ENCODE data around the gene PKP4.

The PKP4 gene

DNA sequence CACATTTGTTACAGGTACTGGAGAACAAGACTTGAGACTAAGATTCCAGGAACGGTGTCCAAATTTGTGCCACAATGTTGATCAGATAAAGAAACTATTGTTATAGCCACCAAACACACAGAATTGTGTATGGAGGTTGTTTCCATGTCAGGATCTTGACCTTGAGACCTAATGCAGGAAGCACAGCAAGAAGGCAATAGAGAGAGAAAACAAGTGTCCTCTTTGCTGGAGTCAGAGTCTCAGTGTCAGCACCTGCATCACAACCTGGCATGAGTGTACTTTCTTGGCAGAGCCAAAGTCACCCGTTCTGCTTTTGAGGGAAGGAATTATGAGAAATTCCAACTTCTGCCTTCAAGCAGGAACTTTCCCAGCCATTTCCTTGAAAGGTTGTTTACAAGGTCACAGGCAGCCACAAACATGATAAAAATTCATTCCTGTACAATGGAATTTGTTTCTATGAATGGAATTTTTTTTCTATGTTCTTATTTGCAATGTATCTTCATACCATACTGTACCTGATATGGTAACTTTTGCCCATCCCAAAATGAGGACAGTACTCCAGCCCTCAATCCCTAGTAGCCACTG, 118.4 kb downstream of the PKP4 start:
- Histone ChIP-seq H3K27ac (no peak overlapping the region), H3K4me3 (no peak overlapping the region)
- TF ChIP-seq, protein P1, sequence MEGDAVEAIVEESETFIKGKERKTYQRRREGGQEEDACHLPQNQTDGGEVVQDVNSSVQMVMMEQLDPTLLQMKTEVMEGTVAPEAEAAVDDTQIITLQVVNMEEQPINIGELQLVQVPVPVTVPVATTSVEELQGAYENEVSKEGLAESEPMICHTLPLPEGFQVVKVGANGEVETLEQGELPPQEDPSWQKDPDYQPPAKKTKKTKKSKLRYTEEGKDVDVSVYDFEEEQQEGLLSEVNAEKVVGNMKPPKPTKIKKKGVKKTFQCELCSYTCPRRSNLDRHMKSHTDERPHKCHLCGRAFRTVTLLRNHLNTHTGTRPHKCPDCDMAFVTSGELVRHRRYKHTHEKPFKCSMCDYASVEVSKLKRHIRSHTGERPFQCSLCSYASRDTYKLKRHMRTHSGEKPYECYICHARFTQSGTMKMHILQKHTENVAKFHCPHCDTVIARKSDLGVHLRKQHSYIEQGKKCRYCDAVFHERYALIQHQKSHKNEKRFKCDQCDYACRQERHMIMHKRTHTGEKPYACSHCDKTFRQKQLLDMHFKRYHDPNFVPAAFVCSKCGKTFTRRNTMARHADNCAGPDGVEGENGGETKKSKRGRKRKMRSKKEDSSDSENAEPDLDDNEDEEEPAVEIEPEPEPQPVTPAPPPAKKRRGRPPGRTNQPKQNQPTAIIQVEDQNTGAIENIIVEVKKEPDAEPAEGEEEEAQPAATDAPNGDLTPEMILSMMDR (IDR thresholded peaks at IDR 0.05), result no peak
- no peak for DNase-seq (ENCODE audit: low spot score)

DNA sequence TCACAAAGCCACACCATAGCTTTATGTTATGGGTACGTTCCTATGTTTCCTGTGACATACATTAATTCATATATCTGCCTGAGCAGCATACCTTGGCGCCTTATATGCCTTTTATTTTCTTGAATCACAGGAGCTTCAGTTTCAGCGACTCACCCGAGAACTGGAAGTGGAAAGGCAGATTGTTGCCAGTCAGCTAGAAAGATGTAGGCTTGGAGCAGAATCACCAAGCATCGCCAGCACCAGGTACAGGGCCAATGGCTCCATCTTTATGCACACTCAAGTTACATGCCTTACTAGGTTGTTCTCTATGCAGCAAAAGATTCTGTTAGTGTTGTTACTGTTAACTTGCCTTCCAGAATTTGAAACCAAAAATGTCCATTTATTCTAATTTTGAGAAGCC, 120.4 kb downstream of the PKP4 start:
- Histone ChIP-seq H3K27ac (no peak overlapping the region), H3K4me3 (no peak overlapping the region)
- TF ChIP-seq, protein P1 (IDR thresholded peaks at IDR 0.05), result no peak
- DNase-seq (ENCODE audit: low spot score), result no peak

DNA sequence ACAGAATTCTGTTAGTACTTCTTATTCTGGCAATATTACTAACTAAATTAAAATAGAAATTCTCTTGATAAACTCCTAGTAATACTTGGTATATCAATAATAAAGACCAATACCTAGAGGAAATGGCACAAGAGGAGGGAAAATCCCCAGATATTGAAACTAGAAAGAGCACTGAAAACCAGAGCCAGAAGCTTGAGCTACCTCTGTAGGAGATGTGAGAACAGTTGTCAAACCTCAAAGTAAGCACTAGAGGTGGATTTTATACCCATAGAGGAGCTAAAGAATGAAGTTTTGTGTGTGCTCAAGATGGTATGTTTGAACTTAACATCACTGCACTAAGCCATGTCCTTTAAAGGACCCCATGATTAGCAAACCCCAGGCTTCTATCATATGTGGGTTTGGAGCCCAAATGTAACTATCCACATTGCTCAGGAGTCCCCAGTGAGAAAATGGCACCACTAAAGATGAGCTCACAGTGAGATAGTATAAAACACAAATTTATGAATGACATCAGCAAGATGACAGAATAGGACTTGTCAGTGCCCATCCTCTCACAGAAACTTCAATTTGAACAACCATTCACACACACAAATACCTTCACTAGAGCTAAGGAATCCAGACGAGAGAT, 122.1 kb downstream of the PKP4 start:
- TF ChIP-seq, protein P1 (IDR thresholded peaks at IDR 0.05), result no peak
- Histone ChIP-seq H3K27ac (no peak overlapping the region), H3K4me3 (no peak overlapping the region)
- DNase-seq (ENCODE audit: low spot score), result no peak

DNA sequence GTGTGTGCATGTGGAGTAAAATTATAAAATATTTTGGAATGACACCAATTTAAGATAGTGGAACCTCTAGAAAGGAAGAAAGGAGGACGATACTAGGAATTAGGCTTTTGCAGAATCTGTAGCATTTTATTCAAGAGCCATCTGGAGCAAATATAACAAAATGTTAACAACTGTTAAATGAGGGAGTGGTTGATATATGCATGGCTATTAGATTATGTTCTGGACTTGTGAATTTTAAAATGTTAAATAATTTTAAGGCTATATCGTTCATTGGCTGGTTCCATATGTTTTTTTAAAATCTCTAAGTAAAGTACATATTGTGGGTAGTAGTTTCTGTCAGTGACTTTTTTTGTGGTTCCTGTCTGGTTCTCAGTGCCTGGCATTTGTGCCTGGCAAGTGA, 123.2 kb downstream of the PKP4 start:
- Histone ChIP-seq H3K4me3 (no peak overlapping the region), H3K27ac (no peak overlapping the region)
- no peak for DNase-seq (ENCODE audit: low spot score)
- TF ChIP-seq, protein P1 (IDR thresholded peaks at IDR 0.05), result no peak

DNA sequence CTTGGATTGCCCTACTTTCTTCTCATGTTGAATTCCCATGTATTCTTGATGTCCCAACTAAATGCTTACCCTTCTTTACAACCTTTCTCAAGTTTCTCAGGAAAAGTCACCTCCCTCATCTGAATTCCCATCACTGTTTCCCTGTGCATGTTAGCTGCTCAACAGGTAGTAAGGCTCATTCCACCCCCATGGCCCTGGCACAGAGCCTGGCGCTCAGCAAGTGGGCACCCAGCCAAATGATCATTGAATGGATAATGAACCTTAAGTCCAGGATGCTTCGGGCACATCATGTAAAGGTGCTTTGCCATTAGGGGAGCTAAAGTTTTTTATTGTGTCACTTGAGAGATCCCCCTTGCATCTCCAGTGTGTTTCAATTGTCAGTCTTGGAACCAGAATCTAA, 124.0 kb downstream of the PKP4 start:
- no peak for DNase-seq (ENCODE audit: low spot score)
- H3K27ac ChIP-seq, result no peak overlapping the region
- H3K4me3 ChIP-seq, result no peak overlapping the region
- TF ChIP-seq, protein P1 (IDR thresholded peaks at IDR 0.05), result no peak

DNA sequence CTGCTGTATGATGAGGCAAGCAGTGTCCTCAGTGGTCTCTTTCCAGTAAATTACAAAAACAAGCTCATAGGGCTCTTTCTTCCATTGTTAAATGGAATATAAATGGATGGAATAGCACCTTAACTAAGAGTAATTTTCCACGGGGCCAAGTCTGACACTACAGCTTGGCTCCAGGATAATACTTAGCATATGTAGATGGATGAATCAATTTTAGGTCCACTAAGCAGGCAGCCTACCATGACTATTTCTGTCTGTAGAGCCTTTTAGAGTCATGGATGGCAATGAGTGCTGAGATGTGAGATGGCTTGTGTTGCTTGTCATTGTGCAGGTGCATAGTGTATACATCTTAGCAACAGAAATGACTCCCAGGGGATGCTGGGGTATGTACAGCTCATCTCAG, 125.9 kb downstream of the PKP4 start:
- TF ChIP-seq, protein P1 (IDR thresholded peaks at IDR 0.05), result no peak
- no peak for DNase-seq (ENCODE audit: low spot score)
- no peak overlapping the region for H3K4me3 ChIP-seq
- H3K27ac ChIP-seq, result no peak overlapping the region

DNA sequence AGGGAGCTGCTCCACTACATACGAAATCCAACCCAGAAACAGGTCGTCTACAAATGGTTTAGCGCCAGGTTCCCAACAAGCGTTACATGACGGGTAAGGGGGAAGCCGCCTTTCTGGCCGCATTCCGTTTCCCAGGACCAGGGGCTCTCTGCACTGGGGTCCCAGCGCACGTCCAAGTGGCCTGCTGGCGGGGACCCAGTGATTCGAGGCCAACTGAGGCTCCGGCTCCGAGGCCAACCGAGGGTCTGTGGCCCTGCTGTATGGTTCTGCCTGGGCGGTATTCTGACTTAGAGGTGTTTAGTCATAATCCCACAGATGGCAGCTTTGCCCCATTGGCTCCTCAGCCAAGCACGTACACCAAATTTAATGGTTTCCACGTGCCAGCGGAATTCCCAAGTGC, 127.2 kb downstream of the PKP4 start:
- TF ChIP-seq, protein P1 (IDR thresholded peaks at IDR 0.05), result no peak
- Histone ChIP-seq H3K4me3 (no peak overlapping the region), H3K27ac (no peak overlapping the region)
- DNase-seq (ENCODE audit: low spot score), result no peak

Measured in coronary artery (tissue), 2 donors.